Activated T-helper 9 cell treated with anti-CD3 and anti-CD28 coated beads, Interleukin-2, amount 50 U/mL, for 16 hours (primary cell): ENCODE results near the gene STK17B.

ENCODE experiments used
- DNase-seq: peaks from one replicate; pipeline ENCODE4 v3.0.0-alpha.2; 2020; ENCODE audit warnings: low read depth

STK17B gene

DNA sequence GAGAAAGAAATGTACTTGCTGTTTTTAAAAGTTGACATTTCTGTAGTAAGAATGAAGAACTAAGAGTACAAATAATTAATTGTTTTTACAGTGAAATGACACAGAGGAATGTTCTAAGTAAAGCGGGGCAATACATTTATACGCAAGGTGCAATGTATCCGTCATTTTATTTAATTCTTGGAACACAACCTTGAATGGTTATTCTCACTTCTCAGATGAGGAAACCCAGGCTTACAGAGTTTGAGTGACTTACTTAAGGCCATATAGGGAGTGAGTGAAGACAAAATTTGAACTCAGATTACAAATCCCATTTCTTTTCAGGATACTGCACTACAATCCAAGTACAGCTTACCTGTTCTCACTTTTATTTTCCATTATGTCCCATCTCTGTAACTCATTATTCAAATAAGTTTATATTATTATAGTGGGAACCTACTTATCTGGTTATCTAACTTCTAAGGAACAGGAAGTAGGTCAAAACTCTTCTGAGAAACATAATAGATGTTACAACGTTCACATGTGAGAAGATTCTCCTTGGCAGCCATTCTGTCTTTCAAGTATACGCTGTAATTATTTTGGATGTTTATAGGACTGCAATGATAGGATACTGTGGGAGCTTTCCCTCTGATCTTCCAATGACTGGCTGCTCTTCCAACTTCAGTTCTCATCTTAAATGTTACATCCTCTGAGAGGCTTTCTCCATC is 12.3 kb upstream of the STK17B start:
- DNase-seq: no peak

DNA sequence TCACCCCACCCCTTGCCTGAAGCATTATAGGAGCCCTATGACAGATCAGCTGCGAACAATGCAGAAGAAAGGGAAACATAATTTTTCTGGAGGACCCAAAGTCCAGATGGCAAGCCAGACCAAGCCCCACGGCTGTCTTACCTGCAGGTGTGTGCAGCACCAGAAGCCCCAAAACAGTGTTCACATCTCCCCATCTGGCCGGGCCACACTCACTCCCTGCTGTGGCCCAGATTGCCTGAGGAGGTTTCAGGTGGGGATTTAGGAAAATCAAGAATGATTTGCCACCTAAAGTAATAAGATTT is 11.7 kb upstream of the STK17B start:
- DNase-seq: no peak

DNA sequence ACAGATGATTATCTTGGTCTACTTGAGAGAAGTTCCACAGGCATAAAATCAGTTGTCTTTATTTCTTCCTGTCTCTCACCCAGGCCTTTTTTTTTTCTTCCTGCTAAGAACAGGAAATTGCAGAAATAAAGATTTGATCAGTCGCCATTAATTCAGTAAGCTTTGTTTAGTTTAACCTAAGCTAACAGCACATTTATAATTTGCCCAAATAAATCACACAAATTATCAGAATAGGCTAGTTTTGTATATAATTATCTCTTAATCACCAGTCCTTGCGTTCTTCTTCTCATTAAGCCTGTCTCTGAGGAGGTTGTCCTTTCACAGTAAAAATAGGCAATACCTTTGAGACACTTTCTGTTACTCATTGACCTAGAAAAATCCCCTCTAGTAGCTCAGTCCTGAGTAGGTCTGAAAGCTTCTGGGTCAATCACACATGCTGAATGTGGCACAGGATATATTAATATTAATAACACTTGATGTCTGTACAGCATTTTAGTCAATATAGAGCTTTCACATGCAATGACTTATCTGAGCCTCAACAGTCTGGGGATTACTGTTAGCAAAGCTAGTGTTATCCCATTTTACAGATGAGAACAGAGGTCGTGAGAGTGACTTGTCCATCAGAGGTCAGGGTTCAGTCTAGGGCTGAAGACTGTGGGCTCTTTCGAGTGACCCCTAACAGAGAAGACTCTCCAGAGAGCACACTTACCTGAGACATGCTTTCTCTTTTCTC is 11.2 kb upstream of the STK17B start:
- no peak for DNase-seq

DNA sequence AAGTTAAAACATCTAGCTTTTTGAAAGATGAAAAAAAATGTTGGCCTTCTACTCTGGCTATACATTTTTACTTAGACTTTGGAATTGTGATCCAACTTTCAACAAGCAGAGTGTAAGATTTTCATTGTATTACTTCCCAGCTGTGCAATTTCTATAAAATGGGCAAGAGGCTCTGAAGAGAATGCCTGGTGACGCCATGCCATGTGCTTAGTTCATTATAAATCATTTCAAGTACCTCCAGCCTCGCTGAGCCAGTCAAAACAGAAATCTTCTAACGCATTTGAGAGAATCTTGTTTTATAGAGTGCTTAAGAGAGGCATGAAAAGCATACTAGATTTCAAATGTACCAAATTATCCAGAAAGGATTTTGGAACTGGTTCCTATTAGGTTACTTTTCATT is 10.1 kb upstream of the STK17B start:
- DNase-seq: no peak

DNA sequence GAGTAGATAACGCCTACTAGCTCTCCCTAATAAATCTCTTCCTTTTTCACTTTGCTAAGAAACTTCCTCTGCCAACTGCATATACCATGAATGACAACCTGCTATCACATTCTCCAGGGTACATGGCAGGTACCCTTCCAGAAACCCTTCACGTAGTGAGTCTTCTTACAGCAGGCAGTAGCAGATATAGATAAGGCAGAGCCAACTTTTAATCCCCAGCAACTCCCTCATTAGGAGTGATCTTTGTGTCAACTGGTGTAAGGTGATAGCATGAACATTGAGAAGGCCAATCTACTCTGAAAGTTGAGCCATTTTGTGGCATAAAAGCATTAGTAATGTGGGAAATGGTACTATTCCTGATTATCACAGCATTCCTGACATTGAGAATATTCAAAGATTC is 5.7 kb upstream of the STK17B start:
- no peak for DNase-seq

DNA sequence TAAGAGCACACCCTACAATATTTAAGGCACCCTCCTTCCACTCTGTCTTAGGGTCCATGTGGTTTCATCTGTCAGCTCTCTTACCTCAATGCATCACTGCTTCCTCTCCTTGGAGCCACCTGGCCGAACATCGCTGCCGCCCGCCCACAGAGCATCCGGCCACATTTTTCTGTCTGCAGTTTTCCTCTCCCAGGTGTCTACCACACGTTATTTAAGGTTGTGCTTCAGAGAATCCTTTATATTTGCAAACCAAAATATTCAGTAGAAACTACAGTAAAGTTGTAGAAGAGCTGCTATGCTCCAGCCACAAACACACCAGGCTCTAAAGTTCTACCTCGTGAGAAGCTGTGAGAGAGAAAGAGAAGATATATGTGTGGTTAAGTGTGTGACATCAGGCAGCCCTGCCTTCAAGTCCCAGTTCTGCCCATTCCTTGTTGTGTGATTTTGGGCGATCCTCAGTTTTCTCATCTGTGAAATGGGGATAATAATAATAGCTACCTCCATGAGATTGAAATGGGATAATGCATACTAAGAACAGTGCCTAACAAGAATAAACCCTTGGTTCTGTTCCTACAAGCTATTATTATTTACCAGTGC is 4.9 kb upstream of the STK17B start:
- peak; percentile 74 for DNase-seq

DNA sequence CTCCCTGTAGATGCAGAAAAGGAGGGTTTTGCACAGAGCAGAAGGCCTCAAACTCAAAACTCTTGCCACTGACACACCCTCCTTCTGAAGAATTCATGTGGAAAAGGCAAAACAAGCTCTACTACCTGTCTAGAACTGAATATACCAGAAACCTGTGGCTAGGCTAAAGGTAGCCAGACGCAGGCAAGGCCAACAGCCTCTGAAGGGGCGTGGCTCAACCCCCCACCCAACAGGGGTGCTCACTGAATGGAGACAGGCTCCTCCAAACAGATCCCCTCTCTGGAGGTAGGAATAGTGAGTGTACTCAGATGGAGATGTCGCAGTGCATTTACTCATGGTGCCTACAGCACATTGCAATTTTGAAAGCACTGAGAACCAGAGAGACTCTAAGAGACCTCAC is 3.0 kb upstream of the STK17B start:
- no peak for DNase-seq

DNA sequence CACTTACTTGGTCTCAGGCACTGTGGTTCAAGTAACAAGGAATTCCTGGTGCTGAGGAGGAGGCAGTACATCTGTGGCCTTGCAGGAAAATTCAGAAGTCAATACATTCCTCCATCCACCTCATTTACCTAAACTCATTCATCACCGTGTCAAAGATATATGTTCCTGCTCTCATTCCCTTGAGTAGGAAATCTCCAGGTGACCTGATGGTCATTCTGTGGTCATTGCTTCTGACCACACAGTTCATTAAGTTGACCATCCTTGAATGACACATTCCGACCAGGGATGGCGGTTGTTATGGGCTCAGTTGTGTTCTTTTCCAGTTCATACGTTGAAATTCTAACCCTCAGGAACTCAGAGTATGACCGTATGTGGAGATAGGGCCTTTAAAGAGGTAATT is 2.1 kb upstream of the STK17B start:
- DNase-seq: no peak

DNA sequence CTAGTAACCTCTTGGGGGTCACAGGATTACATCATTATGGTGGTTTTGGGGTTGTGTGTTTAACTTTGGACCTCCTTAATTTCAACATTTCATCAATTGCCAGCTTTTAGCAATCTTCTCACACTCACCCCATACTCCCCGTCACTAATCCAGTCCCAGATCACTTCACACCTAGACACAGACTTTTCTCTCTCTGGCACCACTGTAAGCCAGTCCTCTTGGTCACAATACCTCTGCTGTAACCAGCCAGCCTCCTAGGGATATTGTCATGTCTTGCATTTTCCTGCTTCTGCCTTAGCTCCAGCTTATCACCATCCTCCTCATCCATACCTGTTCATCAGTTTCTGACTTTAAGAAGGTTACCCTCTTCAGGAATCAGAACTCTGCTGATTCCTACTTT is 1.6 kb upstream of the STK17B start:
- DNase-seq: no peak

DNA sequence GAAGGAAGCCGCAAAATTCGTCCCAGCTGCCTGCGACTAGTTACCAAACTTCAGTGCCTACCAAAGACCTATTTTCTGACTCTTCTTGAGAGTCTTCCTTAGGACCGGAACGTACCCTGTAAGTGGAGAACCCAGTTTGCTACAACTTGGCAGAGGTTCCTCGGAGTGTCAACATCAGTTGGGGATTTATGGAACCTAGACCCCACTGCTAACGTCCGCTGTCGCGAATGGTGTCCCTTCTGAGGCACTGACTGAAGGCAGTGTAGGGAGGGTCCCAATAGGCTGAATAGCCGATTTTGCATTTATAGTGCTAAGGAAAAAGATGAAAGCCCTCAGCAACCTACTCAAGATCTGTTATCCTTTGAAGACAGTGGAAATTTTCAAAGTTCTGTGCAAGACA is 568 bp upstream of the STK17B start:
- DNase-seq: no peak

DNA sequence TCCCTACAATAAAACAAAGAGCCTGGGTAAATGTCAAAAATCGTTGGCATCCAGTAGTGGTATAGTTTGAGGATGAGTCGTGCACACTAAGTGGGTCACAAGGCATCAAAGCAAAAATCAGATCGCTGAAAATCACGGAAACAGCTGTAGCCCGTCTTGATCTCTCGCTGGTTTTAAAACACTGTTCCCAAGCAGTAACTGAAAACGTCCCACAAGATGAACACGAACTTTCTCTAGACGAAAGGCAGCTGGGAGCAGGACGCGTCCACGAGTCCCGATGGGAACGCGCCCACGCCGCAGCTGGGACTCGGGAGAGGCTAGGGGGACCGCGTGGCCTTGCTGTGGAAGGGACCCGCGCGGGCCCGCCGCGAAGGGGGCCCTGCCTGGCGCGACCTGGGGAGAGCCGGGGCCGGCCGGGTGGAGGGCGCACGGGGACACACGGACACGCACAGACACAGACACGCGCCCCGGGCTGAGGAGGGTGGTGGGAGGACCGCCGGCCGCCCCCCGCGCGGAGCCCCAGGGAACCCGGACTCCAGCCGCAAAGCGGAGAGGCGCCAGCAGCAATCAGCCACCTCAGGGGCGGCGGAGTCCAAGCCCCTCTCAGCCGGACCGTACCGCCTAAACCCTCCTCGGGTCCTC is 651 bp downstream of the STK17B start:
- no peak for DNase-seq

DNA sequence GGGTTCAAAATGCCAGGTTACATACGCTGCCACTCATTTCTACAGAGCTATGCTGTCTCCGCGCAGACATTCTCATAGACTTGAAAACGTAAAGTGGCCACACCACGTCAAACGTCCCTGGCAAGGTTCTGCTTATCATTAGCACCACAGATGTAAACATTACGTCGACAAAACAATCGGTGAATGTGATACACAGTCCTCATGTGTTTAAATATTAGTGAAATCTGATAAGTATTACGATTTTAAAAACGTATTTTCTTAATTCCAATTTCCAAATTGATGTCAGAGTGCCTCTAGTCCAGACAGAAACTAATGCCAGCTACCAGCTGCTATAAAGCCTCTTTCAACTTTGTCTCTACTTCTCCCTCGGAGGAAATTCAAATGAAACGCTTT is 1.2 kb downstream of the STK17B start:
- DNase-seq: no peak

DNA sequence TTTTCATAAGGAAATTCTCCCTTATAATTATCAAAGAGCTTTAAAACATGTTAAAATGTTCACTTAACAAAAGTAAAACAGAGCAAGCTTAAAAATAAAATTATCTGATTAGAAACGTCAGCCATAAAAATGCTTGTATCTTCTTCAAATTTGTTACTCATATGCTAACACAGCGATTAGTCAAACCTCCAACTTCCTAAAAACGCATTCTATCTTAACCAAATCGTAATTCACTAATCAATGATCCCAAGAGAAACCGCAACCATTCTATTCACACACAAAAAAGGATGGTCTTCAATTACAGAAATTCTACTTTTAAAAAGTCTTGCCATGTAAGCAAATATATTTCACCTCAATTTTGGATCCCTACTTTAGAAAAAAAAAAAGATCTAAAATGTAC is 1.9 kb downstream of the STK17B start:
- no peak for DNase-seq

DNA sequence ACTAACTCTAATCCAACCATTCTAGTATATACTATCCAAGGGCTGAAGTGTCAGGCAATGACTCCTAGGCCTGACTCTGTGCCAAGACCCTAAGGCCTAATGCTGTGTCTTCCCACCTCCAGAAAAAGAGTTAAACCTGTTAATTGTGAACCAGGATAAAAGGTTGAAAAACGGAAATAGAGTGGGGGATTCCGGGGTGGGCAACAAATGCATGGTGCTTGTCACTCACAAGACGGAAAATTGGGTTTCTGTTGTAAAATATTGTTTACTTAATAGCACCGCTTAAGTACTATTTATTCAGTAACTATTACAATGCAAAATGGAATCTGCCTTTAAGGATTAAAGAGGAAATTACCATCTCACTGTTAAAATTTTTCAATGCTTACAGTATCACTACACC is 3.2 kb downstream of the STK17B start:
- DNase-seq: no peak

DNA sequence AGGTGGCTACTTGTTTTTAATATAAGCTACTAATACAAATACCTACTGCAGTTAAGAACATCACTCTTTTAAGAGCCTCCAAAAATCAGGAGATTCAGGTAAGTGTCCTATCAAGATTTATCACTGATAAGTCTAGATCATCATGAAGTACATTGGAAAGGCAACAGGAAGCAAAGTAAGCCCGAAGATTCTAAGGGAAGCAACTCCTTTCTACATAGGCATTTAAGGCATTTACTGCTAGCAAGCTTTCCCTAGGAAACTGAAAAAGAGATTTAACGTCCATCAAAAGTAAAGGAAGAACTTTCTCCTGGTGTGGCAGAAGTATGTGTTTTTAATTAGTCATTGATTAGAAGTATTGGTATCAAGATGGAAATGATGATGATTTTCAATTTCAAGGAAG is 3.7 kb downstream of the STK17B start:
- DNase-seq: no peak

DNA sequence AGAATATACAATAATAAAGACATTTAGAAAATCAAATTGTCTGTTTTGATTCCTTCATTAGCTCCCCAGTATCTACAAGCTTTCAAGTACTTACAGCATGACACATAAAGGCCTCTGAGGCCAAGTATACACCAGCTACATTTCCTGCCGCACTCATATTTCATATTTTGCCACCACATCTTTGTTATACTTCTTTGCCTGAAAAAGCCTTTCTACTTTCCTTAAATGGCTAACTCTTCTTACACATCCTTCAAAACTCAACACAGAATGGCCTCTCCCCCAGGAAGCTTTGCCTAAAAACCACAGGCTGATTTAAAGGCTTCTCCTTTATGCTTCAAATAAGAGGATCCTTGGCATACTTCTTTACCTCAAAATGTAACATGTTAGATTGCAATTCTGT is 4.5 kb downstream of the STK17B start:
- no peak for DNase-seq

DNA sequence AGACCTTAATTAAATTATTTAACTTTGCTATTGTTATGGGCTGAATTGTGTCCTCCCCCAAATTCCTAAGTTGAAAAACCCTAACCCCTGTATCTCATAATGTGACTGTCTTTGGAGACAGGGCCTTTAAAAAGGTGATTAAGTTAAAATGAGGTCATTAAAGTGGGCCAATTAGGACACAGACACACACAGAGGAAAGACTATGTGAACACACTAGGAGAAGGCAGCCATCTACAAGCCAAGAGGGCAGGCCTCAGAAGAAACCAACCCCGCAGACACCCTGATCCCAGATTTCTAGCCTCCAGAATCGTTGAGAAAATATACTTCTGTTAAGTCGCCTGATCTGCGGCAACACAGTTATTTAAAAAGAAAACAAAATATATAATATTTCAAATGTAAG is 6.4 kb downstream of the STK17B start:
- DNase-seq: no peak

DNA sequence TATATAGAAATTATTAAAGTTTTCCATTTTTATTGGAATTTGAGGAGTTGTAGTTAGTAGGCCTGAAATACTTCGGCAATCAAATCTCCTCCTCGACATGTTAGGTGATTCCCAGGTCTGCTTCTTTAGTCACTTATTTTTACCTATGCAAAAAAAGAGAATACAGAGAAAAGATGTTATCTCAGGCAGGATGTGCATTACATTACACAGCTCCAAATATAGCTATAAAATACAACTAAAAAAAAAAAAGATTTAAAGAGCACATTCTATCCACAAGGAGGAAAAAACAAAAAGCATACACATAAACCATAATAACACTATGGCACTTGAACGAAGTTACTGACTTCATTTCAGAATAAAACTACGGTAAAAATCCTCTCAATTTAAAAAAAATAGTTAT is 8.1 kb downstream of the STK17B start:
- no peak for DNase-seq

DNA sequence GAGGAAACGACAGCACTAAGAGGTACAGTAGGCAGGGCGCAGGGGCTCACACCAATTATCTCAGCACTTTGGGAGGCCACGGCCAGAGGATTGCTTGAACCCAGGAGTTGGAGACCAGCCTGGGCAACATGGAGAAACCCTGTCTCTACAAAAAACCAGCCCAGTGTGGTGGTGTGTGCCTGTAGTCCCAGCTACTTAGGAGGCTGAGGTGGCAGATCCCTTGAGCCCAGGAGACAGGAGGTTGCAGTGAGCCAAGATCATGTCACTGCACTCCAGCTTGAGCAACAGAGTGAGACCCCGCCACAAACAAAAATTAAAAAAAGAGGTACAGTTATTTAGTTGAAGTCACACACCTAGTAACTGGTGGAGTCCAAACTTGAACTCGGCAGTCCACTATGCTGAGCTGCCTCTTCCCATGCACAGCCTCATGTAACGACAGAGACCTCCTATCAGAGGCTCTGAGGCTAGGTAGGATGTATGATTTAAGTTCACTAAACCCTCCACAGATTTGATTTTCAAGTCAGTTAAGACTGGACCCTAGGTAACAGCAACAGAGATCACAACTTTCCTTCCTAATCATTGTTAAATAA is 8.7 kb downstream of the STK17B start:
- no peak for DNase-seq

DNA sequence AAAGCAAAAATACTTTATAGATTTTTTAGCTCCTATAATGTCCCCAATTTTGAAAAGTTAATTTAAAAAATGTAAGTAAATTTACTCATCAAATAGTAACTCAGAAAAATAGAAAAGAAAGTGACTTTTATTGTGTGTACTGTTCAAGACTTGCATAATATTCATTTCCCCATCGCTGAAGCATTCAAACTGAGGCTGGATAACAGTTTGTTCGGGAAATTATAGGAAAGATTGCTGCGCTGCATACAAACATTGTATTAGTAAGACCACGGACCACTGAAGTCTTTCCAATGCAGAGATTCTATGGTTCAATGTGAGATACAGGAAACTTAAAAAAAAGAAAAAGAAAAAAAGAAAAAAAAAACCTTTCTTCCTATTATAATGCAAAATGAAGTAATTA is 10.4 kb downstream of the STK17B start:
- DNase-seq: no peak

DNA sequence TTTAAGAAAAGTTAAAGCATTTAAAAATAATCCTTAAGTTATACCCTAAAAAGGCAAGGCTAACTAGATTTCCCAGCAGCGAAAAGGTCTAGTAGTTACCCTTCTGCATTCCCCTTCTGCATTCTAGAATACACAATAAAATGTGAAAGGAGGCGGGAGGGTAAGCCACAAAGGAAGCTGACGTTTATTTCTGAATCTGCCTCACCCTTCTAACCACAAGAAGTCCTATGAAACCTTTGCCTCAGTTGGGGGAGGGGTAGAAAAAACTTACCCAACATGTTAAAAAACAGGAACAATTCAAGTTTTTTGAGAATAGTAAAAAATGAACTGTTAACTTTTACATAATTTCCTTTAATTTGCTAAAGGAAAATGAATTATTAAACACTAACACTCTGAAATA is 11.3 kb downstream of the STK17B start:
- peak; percentile 33 for DNase-seq

DNA sequence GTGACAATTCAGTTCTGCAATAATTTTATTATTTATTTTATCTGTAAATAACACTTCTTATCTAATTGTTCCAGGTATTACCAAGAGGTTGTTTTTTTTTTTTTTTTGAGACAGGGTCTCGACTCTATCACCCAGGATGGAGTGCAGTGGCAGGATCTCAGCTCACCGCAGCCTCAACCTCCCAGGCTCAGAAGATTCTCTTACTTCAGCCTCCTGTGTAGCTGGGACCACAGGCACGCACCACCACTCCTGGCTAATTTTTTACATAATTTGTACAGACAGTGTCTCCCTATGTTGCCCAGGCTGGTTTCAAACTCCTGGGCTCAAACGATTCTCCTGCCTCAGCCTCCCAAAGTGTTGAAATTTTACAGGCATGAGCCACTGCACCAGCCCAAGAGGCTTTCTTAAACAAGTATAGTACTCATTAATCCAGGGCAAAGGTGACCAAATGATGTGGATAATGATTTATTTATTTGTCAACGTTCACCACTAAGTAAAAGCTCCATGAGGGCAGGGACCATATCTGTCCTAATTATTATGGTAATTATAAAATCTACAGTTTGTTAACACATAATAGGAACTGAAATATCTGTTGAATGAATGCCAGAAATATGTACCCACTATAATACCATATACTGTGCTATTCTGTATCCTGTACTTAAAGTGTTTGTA is 12.0 kb downstream of the STK17B start:
- DNase-seq: no peak
